ENCODE results near the gene PTGDR2.

DNA sequence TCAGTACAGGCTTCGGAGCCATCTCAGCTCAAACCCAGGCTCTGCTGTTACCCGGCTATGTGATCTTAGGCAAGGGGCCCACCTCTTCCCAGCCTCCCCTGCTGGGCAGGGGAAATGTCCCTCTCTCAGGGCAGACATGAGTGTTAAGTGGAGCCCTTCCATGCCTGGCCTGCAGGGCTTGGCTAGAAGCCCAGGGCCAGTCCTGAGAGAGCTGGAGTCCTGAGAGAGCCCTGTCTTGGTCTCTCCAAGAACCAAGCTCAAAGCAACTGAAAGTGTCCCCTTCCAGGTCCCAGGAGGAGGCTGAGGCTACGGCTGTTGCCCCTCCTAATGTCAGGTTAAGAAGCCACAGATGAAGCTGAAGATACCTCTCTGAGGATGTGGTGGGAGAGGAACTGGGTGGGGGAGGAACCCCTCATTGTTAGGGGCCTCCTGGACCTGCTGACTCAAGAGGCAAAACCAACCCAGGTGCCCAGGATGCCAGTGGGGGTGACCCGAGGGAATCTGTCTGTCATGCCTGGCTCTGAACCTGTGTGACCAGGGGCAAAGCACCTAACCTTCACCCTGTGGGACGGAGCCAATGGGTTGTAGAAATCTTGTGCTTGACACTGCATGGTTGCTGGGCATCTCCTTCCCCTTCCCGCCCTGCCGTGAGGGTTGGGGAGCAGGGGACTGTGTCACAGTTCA lies 15.8 kb upstream of the PTGDR2 start:
- TF ChIP-seq CTCF (IDR thresholded peaks at IDR 0.05; ENCODE audit: low read depth, low read length) (no peak), MAX (IDR thresholded peaks at IDR 0.05; ENCODE audit: low read depth, low read length) (no peak)

All from NB4 (cell line).